ENCODE measurements around the gene FHOD3.
"Not testable (repeated sequence)": the region's sequence is repeated elsewhere in the genome, so short reads cannot be mapped to it uniquely, and the experiment has no call there.

Gene FHOD3

GRCh38 chr18:36805105-36805504 is 507.6 kb downstream of the FHOD3 start:
- no peak for DNase-seq (ENCODE audit: low read depth)

GRCh38 chr18:36808681-36809080 is 511.2 kb downstream of the FHOD3 start:
- DNase-seq (ENCODE audit: low read depth) = no peak

DNA sequence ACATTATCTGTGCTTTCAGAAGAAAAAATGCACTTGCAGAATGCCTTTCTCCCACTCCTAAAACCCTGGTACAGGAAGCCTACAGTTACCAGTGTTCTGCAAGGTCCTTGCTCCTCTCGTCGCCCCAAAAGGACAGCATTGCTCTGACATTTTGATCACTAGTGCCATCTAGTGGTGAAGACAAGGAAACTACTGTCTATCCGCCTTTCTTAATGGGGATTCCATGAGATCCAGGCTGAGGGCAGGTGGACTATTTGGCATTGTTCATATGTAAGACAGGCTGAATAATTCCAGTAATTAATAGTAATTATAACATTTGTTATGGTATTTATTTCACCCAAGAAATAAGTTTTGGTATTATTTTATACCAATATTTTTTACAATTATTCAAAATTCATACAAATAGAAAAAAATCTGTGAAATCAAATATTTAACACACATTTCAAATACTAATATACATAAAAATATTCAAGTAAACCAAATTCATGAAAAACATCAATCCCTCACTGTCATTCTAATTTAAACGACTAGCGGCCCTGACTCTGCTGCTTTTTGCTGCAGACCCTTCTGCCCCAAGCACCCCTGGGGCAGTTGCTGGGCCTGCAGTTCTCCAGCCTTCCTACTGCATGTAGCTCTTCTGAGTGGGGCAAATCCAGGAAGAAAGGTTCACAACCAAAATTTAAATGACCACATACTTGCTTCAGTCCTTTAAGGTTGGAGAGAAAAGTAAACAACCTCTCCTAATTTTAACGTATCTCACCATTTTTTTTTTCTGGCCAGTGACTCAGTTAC is 512.3 kb downstream of the FHOD3 start:
- no peak for DNase-seq (ENCODE audit: low read depth)

DNA sequence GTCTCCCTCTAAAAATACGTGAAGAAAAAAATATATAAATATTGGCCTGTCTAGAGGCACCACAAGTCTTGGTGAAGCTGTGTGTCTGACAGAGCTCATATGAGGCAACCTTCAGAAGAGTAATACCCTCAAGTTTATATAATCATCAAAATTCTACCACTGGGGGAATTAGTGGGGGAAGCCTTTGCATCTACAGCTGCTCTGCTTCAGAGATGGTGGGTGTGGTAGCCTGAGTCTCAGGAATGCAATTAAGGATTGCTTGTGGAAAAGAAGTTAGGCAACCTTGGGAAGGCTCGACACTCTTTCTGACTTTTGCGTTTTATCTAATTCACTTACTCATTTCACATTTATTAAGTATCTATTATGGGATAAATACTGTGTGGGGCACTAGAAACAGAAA is 513.9 kb downstream of the FHOD3 start:
- DNase-seq (ENCODE audit: low read depth) = no peak

DNA sequence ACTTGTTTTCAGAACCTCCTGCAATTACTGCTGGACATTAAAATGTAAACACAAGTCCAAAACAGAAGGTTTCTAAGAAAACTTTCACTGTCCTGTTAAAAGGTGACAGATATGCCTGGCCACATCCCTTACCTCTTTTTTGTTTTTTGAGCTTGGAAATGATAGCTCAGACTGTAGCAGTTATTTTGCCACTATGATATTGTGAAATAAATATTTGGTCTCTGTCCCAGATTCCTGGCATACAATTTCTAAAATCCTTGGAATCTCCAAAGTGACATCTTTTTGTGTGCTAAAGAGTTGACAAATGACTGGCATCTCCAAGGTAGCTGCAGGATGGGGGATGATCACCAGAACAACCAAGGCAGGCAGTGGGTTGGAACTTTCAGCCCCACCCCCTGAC is 514.4 kb downstream of the FHOD3 start:
- no peak for DNase-seq (ENCODE audit: low read depth)

DNA sequence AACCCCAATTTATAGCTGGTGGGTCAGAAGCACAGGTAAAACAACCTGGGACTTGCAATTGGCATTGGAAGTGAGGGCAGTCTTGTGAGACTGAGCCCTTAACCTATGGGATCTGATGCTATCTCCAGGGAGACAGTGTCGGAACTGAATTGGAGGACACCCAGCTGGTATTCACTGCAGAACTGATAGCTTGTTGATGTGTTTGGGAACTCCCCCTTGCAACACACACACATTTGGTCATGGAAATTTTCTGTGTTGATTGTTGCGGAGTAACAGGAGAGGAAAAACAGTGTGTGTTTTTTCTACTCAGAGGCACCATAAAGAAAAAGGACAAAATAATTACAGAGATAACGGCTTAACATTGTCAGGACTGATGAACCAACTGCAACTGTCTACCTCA is 515.2 kb downstream of the FHOD3 start:
- no peak for DNase-seq (ENCODE audit: low read depth)

DNA sequence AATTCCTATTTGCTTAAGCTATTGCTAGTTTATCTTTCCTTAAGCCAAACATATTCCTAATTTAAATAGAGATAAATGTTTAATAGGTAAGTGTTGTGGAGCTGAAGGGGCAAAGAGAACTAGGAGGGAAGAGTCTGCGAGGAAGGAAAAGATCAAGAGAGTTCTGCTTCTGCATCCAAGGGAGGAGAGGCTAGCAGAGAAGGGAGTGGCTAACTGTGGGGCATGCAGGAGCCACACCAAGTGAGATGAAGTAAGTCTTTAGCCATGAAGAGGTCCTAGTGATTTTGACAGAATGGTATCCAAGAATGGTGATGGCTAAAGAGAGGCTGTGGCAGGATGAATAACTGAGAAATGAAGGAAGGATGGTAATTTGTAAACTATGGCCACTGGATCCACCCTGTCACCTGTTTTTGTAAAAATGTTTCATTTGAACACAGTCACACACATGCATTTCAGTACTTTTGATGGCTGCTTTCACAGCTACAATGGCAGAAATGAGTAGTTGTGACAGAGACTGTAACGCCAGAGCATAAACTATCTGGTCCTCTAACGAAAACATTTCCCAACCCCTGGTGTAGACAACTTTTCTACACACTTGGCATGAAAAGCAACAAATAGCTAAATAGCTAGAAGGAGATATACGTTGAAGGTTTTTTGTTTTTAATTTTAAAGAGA is 515.7 kb downstream of the FHOD3 start:
- DNase-seq (ENCODE audit: low read depth) = no peak

- DNase-seq (ENCODE audit: low read depth) = no peak
Measured at GRCh38 chr18:36813824-36814223, 516.3 kb downstream of the FHOD3 start.

DNA sequence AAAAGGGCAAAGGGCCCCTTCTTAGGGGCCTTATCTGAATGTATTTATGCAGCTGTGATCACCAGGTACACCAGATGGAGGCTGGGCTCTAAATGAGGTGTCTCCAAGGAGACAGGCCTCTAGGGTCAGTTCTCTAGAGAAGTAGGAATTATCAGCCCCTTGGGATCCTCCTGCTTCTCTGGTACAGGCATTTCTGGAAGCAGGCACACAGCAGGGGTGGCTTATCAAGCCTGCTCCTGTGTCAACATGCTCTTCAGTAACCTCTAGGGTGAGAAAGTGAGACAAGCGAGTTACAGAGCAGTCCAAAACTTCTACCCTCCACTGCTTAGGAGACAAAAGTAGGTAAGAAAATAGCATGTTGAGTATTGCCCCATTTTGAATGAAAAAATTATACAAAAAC is 517.5 kb downstream of the FHOD3 start:
- no peak for DNase-seq (ENCODE audit: low read depth)

DNA sequence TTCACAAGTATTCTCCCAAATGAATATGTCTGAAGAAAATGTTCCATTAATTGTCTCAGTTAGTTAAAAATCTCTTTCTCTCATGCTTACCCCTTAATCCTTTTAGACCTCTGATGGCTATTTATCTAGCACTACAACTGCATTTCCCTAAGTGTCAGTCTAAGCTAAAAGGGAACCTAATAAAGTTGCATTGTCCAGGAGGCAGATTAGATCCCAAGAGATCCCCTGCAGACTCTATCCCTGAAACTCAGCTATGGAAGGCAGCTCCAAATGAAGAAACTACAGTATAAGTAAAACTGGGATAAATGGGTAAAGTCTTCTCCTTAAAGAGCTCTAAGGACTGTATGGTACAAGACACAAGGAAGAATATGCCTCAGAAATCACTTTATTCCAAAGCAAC is 518.6 kb downstream of the FHOD3 start:
- DNase-seq (ENCODE audit: low read depth) = not testable (repeated sequence)

GRCh38 chr18:36817039-36817438 is 519.5 kb downstream of the FHOD3 start:
- no peak for DNase-seq (ENCODE audit: low read depth)

GRCh38 chr18:36818652-36819051 is 521.1 kb downstream of the FHOD3 start:
- DNase-seq (ENCODE audit: low read depth) = no peak

DNA sequence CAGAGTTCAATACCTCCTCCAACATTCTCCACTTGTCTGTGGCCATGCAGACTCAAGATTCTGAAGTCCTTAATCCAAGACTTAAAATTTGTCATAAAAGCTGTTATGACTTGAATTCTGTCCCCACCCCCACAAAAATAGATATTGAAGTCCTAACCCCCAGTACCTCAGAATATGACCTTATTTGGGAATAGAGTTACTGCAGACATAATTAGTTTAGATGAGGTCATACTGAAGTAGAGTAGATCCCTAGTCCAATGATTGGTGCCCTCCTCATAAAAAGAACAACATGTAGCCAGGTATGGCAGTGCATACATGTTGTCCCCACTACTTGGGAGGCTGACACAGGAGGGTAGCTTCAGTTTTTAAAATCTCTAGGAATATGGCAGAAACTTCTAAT is 522.1 kb downstream of the FHOD3 start:
- no peak for DNase-seq (ENCODE audit: low read depth)

DNA sequence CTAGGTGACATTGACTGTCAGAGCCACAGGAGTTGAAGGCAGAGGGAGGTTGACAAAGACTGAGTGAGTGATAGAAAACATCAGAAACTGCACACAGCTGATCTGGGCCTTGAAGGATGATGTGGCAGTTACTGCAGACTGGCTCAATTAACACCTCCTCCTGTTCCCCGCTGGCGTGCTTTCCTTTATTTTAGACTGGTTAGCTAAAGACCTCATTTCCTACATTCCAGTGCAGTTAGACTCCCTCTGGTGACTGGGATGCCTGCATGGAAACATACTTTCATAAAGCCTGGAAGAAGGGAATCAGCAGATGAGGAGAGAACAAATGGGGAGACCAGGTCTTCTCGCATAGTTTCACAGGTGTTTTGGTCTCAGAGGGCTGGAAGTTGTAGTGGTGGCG is 524.2 kb downstream of the FHOD3 start:
- DNase-seq (ENCODE audit: low read depth) = no peak

DNA sequence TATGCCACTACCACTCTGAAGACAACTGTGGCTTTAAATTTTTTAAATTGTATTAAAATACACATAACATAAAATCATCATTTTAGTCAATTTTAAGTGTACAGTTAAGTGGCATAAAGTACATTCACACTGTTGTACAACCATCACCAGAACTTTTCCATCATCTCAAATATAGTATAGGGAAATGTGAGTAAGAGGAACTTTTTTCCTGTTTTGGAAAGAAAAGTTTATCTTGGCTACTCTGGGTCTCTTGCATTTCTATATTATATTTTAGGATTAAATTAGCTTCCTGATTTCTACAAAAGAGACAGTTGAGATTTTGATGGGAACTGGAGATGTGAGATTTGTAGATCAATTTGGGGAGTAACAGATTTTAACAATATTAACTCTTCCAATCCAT is 528.0 kb downstream of the FHOD3 start:
- no peak for DNase-seq (ENCODE audit: low read depth)

DNA sequence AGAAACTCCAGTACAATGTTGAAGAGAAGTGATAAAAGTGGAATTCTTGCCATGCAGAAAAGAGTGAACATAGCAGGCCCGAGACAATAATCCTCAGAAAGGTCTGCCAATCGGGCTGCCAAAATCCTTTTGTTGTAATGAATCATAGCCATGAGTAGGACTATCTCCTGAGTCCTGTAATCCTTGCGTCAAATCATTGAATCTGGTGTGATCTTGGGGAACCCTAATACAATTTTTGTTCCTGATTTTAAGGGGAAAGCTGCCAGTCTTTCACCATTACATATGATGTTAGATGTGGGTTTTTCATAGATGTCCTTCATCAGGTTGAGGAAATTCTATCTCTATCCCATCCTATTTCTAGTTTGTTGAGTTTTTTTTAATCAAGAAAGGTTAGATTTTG is 529.0 kb downstream of the FHOD3 start:
- DNase-seq (ENCODE audit: low read depth) = no peak

- no peak for DNase-seq (ENCODE audit: low read depth)
Measured at GRCh38 chr18:36828157-36828629, 530.7 kb downstream of the FHOD3 start.

DNA sequence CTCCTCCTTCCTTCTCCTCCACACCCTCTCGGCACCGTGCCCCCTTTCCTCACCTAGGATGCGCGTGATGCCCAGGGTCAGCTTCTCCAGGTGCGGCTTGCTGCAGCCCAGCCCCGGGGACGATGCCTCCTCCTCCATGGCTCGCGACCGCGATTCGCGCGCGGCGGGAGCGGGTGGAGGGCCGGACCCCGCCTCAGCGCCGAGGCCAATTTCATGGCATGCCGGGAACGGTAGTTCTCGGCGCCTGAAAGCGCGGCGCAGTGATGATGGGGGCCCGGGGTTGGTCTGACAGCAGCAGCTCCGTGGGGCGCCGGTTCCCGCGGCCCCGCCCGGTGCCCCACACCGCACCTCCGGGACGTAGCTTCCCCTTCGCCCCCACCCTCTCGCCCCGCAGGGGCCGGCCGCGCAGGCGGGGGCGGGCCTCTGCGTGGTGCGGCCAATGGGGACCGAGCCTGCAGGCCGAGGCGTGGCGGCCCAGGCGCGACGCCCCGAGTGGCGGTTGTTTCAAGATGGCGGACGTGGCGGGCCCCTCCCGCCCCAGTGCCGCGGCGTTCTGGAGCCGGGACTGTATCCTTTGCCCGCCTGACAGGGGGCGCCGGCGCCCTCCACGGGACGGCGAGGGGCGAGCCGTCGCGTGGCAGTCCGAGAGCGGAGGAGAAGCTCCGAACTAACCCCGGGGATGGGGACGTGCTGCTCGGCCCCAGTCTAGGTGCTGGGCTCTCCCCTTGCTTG is 531.3 kb downstream of the FHOD3 start, which contains the start of the genes KIAA1328 and TPGS2:
TSS of gene KIAA1328 (plus strand) at position 498 of the 732 bp plus-strand sequence. CDS start at position 510, 12 bp downstream.
TSS of gene TPGS2 (minus strand) at position 373 of the 732 bp plus-strand sequence. CDS start at position 138, 235 bp downstream.
- peak; percentile 68 for DNase-seq (ENCODE audit: low read depth)
